ENCODE data around the gene METTL25. TPM values are rescaled to one million over a fixed set of nuclear protein-coding genes. Genes with fewer than 3 reads are reported as not detected.

Gene METTL25
- total RNA-seq, 4 donors from 2014 or later = 10.2 to 20.0 (median 14.4) TPM

DNA sequence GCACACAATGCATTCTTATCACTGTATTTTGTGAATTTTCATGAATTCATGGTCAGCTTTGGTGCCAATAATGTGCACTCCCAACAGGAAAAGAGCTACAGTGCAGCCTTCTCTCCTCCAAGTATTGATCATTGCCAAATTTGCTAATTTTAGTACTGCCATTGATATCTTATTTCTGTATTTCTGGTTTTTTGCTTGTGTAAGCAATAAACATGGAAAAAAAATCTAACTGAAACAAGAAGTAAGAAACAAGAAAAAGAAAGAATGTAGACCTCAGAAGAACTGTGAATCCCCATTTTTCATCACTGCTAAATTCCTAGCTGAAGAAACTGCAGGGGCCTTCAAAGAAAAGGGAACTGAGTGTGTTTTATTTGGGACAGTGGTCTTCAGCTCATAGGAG is 161.2 kb downstream of the METTL25 start:
- DNase-seq (ENCODE audit: low spot score) = no peak
- TF ChIP-seq, protein P1, sequence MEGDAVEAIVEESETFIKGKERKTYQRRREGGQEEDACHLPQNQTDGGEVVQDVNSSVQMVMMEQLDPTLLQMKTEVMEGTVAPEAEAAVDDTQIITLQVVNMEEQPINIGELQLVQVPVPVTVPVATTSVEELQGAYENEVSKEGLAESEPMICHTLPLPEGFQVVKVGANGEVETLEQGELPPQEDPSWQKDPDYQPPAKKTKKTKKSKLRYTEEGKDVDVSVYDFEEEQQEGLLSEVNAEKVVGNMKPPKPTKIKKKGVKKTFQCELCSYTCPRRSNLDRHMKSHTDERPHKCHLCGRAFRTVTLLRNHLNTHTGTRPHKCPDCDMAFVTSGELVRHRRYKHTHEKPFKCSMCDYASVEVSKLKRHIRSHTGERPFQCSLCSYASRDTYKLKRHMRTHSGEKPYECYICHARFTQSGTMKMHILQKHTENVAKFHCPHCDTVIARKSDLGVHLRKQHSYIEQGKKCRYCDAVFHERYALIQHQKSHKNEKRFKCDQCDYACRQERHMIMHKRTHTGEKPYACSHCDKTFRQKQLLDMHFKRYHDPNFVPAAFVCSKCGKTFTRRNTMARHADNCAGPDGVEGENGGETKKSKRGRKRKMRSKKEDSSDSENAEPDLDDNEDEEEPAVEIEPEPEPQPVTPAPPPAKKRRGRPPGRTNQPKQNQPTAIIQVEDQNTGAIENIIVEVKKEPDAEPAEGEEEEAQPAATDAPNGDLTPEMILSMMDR (IDR thresholded peaks at IDR 0.05) = no peak
- no peak for ATAC-seq (ENCODE audit: low FRiP score)

DNA sequence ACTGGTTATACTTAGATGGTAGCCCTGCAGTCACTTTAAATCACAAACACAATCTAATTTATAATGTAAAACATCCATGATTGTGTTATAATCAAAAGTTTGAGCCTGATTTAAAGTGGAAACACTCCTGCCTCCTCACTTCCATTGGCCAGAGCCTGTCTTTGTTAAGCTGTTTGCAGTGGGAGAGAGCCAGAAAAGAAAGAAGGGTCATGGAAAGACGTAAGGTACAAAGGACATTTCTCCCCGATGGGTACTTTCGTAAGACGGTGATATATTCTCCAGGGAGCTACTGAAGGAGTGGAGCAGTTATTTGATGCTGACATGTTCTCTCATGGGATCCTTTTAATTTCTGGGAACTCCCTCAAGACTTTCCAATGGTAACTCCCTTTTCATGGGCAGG is 164.0 kb downstream of the METTL25 start:
- no peak for ATAC-seq (ENCODE audit: low FRiP score)
- DNase-seq (ENCODE audit: low spot score) = no peak
- TF ChIP-seq, protein P1 (IDR thresholded peaks at IDR 0.05) = no peak

DNA sequence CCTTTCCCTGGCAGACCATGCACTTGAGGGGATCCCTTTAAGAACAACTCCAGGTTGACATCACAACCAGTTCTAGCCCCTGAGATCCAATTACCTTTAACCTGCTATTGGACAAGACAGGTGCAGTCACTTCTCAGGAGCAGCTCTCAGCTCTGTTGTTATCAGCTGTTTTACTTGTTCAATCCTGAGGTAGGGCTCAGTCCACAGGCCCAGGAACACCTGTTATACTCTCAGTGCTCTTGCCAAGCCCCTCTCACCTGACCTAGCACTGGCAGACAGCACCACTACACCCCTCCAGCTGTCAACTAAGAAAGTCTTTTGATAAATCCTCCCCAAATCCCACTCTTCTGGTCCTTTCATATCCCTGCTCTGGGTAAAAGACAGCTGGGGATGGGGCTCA is 164.4 kb downstream of the METTL25 start:
- TF ChIP-seq, protein P1 (IDR thresholded peaks at IDR 0.05) = no peak
- ATAC-seq (ENCODE audit: low FRiP score) = no peak
- no peak for DNase-seq (ENCODE audit: low spot score)

DNA sequence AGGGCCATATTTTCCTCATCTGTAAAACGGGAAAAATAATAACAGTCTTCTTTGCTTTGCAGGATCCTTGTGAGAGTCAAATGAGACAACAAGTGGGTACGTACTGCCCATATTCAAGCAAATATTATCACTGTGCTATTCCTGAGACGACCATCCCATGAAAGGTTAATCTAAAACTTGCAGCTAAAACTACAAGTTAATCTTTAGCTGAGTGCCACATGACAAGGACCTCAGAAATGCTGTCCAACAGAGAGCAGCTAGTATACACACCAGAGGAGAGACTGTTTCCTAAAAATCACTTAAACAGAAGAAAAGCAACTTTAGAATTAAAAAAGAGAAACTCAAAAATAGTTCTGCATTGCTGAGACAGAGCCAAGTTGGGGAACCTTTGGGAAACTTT is 165.7 kb downstream of the METTL25 start:
- DNase-seq (ENCODE audit: low spot score) = no peak
- TF ChIP-seq, protein P1 (IDR thresholded peaks at IDR 0.05) = no peak
- ATAC-seq (ENCODE audit: low FRiP score) = no peak

DNA sequence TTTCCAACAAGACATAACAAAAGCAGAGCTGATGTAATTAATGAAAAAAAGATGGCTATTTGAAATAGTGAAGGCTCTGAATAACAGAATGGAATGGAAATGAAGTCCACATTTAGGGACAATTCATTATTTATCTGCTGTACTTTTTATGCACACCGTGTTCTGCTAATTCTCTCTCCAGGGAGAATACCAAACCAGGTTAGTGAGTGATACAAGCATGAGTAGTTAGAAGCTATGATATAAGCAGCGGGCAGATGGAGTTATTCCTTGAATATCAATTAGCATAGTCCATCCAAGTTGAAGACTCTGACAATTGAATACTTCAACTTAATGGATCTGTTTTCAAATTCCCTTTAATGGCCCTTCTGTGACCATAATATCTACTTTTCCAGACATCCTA is 166.3 kb downstream of the METTL25 start:
- ATAC-seq (ENCODE audit: low FRiP score) = no peak
- no peak for DNase-seq (ENCODE audit: low spot score)
- TF ChIP-seq, protein P1 (IDR thresholded peaks at IDR 0.05) = no peak

DNA sequence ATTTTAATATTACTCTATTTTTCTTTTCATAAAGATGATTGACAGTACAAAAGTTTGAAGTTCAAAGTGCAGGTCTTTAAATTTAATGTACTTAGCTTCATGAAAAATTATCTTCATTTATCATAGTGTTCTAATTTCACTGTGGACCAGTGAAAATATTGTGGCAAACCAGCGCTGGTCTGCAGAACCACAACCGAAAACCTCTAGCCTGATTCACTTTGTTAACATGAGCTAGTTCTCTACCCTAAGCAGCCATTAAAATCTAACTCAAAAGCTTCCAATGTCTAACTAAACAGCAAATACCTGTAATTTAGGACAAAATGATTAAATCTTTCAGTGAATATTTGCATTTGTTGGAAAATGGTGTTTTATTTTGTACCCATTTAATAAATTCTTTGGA is 167.3 kb downstream of the METTL25 start:
- TF ChIP-seq, protein P1 (IDR thresholded peaks at IDR 0.05) = no peak
- DNase-seq (ENCODE audit: low spot score) (no peak), ATAC-seq (ENCODE audit: low FRiP score) (no peak)

DNA sequence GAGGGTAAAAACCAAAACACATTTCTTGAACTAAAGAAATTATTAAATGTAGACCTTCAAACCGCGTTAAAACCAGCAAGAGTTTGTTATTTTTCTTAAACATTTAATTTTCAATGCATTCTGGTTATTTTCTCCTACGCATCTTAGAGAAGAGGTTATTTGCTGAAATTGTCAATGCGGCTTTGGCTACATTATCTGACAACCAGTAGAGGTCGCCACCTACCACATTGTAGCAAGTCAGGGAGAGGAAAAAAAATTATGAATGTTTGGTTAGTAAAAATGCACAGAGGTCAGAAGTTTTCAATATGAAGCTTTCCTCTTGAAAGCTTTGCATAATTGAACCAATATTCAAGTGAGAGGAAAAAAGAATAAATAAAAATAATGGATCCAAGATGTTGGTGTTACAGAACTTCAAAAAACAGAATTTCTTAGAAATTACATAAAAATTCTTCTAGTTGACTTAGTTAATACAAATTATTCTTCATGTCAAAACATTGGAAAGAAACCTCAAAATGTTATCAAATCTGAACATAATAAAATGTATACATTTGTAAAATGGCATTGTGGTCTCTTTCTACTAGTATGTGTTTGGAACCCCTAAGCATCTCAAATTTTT is 168.9 kb downstream of the METTL25 start:
- no peak for DNase-seq (ENCODE audit: low spot score)
- ATAC-seq (ENCODE audit: low FRiP score) = peak; percentile 54
- TF ChIP-seq, protein P1 (IDR thresholded peaks at IDR 0.05) = peak in 1 of 3 donors; percentile 57

All from omental fat pad (tissue), 4 donors.